Measurements from ENCODE around the gene AACS.

- TF ChIP-seq, protein P1, sequence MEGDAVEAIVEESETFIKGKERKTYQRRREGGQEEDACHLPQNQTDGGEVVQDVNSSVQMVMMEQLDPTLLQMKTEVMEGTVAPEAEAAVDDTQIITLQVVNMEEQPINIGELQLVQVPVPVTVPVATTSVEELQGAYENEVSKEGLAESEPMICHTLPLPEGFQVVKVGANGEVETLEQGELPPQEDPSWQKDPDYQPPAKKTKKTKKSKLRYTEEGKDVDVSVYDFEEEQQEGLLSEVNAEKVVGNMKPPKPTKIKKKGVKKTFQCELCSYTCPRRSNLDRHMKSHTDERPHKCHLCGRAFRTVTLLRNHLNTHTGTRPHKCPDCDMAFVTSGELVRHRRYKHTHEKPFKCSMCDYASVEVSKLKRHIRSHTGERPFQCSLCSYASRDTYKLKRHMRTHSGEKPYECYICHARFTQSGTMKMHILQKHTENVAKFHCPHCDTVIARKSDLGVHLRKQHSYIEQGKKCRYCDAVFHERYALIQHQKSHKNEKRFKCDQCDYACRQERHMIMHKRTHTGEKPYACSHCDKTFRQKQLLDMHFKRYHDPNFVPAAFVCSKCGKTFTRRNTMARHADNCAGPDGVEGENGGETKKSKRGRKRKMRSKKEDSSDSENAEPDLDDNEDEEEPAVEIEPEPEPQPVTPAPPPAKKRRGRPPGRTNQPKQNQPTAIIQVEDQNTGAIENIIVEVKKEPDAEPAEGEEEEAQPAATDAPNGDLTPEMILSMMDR (conservative IDR thresholded peaks at IDR 0.05; ENCODE audit: low read length): no peak
- TF ChIP-seq EZH2phosphoT487 (IDR thresholded peaks at IDR 0.05; ENCODE audit: borderline replicate concordance, low read depth, low read length): no peak
Measured at GRCh38 chr12:125018356-125018755, 46.9 kb upstream of the AACS start.
